Skeletal muscle satellite cell (primary cell): ENCODE measurements around the gene C16orf96.

ENCODE experiments used
- H3K27me3 ChIP-seq: 2 replicates; pipeline ENCODE4 v1.7.0; 2013; ENCODE audit warnings: low read length; ENCODE audit not compliant: control insufficient read depth, insufficient read depth
- H3K36me3 ChIP-seq: 2 replicates; pipeline ENCODE4 v1.7.0; 2013; ENCODE audit warnings: mild to moderate bottlenecking, control low read depth, low read length; ENCODE audit not compliant: insufficient read depth
- H3K4me1 ChIP-seq: 2 replicates; pipeline ENCODE4 v1.7.0; 2013; ENCODE audit warnings: low read length; ENCODE audit not compliant: control insufficient read depth, insufficient read depth
- H3K4me2 ChIP-seq: 2 replicates; pipeline ENCODE4 v1.7.0; 2013; ENCODE audit warnings: mild to moderate bottlenecking, low read length
- H3K4me3 ChIP-seq: 2 replicates; pipeline ENCODE4 v1.7.0; 2013; ENCODE audit warnings: low read length
- H3K9ac ChIP-seq: 2 replicates; pipeline ENCODE4 v1.7.0; 2013; ENCODE audit warnings: mild to moderate bottlenecking, low read depth, low read length, moderate library complexity
- H3K9me3 ChIP-seq: replicated peaks from 2 replicates; pipeline ENCODE4 v1.7.0; 2013; ENCODE audit warnings: mild to moderate bottlenecking, control low read depth, low read length

C16orf96 gene

DNA sequence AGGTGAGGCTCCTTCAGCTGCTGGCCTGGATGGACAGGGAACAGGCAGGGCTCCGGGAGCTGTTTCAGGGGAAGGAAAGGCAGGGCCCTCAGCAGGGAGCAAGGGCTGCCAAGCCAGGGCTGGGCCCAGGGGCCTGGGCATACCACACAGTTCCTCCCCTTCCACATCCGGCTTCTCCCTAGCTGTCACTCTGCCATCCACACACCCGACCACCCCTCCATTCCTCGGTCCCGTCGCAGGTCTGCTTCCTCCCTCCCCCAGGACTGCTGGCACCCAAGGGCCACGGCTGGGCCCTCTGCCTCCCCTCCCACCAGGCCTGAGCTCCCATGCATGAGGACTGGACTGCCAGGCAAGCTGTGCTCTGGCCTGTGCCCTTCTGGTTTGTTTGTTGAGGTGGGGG, 41.5 kb upstream of the C16orf96 start:
- H3K9ac ChIP-seq, result no peak overlapping the region
- no peak overlapping the region for H3K4me2 ChIP-seq
- H3K27me3 ChIP-seq, result no peaks in the 10 kb centered on the region
- H3K9me3 ChIP-seq, result no peaks in the 10 kb centered on the region
- no peaks in the 10 kb centered on the region for H3K4me1 ChIP-seq
- H3K36me3 ChIP-seq, result peaks cover 27% of the 10 kb centered on the region
- H3K4me3 ChIP-seq, result no peak overlapping the region

DNA sequence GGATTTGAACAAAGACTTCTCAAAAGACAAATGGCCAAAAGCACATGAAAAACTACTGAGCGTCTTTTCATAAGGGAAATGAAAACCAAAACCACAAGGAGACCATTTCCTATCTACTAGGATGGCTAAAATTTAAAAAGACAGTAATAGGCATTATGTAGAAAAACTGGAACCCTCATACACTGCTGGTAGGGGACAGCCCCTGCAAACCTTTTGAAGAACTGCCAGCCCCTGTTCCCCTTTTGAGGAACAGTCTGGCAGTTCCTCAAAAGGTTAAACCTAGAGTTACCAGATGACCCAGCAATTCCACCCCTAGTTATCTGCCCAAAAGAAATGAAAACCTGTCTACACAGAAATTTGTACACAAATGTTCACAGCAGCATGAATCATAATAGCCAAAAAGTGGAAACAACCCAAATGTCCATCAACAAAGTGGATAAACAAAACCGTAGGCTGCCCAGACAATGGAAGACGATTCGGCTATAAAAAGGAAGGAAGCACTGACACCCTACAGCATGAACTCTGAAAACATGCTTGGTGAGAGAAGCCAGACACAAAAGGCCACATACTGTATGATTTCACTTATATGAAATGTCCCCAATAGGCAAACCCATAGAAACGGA, 40.4 kb upstream of the C16orf96 start:
- Histone ChIP-seq H3K36me3 (peaks cover 20% of the 10 kb centered on the region), H3K9me3 (no peaks in the 10 kb centered on the region), H3K9ac (no peak overlapping the region), H3K4me1 (no peaks in the 10 kb centered on the region), H3K4me3 (no peak overlapping the region), H3K27me3 (no peaks in the 10 kb centered on the region), H3K4me2 (no peak overlapping the region)

- Histone ChIP-seq H3K36me3 (no peaks in the 10 kb centered on the region), H3K9ac (no peak overlapping the region), H3K4me1 (no peaks in the 10 kb centered on the region)
Observed at GRCh38 chr16:4517812-4518680, 38.1 kb upstream of the C16orf96 start.

DNA sequence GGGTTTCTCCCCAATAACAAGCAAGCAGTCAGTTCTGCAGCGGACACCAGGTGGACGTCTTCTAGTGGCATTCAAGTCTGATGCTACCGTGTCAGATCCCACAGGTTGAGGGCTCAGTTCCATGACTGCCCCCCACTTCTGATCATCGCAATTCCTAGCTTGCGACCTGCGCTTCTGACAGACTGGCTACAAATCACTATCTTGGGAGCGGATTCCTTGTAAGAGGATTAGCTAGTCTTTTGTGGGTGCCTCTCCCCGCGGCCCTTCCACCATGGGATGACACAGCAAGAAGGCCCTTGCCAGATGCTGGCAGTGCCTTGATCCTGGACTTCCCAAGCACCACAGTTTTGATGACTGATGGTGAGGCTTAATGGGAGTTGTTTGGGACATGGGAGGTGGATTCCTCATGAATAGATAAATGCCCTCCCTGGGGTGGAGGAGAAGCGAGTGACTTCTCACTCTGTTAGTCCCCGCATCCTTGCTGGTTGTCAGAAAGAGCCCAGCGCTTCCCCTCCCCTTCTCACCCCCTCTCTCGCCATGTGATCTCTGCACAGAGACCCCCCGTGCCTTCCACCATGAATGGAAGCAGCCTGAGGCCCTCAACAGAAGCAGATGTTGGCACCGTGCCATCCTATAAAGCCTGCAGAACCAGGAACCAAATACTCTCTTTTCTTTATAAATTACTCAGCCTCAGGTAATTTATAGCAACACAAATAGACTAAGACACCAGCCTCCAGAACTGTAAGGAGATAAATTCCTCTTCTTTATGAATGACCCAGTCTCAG, 36.7 kb upstream of the C16orf96 start:
- no peak overlapping the region for H3K4me3 ChIP-seq
- H3K4me1 ChIP-seq, result no peaks in the 10 kb centered on the region
- H3K4me2 ChIP-seq, result no peak overlapping the region
- H3K9ac ChIP-seq, result no peak overlapping the region
- no peaks in the 10 kb centered on the region for H3K9me3 ChIP-seq
- H3K36me3 ChIP-seq, result no peaks in the 10 kb centered on the region
- no peaks in the 10 kb centered on the region for H3K27me3 ChIP-seq

More at GRCh38 chr16:4517812-4518680, 38.1 kb upstream of the C16orf96 start:
- Histone ChIP-seq H3K9me3 (no peaks in the 10 kb centered on the region), H3K27me3 (no peaks in the 10 kb centered on the region), H3K4me3 (no peak overlapping the region), H3K4me2 (no peak overlapping the region)

DNA sequence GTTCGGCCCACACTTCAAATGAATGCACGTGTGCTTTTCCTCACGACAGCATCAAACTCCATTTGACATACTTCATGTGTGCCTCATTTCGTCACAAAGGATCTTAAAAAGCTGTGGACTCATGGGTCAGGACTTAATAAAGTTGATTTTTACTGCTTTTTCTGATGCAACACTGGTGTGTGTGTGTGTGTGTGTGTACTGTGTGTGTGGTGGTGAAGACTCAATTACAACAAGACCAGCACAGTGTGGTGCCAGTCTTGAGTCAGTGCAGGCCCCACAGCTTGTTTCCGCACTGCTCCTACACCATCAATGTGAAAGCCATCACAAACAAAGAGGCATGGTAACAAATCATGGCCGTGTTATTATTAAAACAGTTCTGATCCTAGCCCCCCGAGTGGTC, 35.2 kb upstream of the C16orf96 start:
- no peaks in the 10 kb centered on the region for H3K27me3 ChIP-seq
- H3K4me1 ChIP-seq, result no peaks in the 10 kb centered on the region
- H3K4me2 ChIP-seq, result no peak overlapping the region
- no peaks in the 10 kb centered on the region for H3K9me3 ChIP-seq
- H3K4me3 ChIP-seq, result no peak overlapping the region
- H3K9ac ChIP-seq, result no peak overlapping the region
- H3K36me3 ChIP-seq, result no peaks in the 10 kb centered on the region

GRCh38 chr16:4522051-4522581, 34.0 kb upstream of the C16orf96 start:
- H3K9me3 ChIP-seq, result no peaks in the 10 kb centered on the region
- no peak overlapping the region for H3K4me2 ChIP-seq
- H3K4me1 ChIP-seq, result no peaks in the 10 kb centered on the region
- no peaks in the 10 kb centered on the region for H3K27me3 ChIP-seq
- no peak overlapping the region for H3K4me3 ChIP-seq
- H3K9ac ChIP-seq, result no peak overlapping the region
- H3K36me3 ChIP-seq, result no peaks in the 10 kb centered on the region

DNA sequence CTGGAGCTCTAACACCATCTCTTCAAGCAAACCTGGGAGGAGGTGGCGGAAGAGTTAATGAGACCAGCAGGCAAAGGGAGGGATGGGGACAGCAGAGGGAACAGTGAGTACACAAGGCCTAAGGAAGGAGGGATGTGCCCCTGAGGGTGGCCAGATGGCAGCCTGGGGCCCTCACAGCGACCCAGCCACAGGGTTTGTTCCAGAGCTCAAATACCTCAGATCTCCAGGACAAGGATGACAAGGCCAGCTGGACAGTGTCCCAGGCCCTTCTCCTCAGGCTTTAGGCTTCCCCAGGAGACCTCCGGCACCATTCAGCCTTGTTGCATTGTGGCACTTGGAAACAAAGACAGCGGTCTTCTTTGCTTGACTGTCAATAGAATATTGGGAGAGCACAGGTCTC, 32.5 kb upstream of the C16orf96 start:
- H3K9me3 ChIP-seq, result no peaks in the 10 kb centered on the region
- no peak overlapping the region for H3K9ac ChIP-seq
- no peak overlapping the region for H3K4me2 ChIP-seq
- H3K36me3 ChIP-seq, result no peaks in the 10 kb centered on the region
- no peaks in the 10 kb centered on the region for H3K4me1 ChIP-seq
- no peak overlapping the region for H3K4me3 ChIP-seq
- no peaks in the 10 kb centered on the region for H3K27me3 ChIP-seq

DNA sequence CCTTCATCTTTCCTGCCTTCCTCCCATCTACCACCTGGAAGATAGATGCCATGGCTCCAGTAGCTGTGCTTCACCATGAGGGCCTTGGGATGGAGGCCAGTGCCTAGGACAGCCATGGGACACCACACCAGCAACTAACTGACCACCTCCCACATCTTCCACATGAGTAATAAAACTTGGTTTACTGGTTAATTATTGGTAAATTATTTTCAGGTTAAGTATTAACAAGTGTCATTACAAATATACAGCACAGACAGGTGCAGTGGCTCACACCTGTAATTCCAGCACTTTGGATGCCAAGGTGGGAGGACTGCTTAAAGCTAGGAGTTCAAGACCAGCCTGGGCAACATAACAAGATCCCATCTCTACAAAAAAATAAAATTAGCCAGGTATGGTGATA, 31.6 kb upstream of the C16orf96 start:
- Histone ChIP-seq H3K4me3 (no peak overlapping the region), H3K4me1 (no peaks in the 10 kb centered on the region), H3K9me3 (no peaks in the 10 kb centered on the region), H3K4me2 (no peak overlapping the region), H3K27me3 (no peaks in the 10 kb centered on the region), H3K36me3 (no peaks in the 10 kb centered on the region), H3K9ac (no peak overlapping the region)

- H3K4me2 ChIP-seq, result no peak overlapping the region
- no peaks in the 10 kb centered on the region for H3K27me3 ChIP-seq
- H3K9me3 ChIP-seq, result no peaks in the 10 kb centered on the region
- H3K36me3 ChIP-seq, result no peaks in the 10 kb centered on the region
- no peaks in the 10 kb centered on the region for H3K4me1 ChIP-seq
- H3K4me3 ChIP-seq, result no peak overlapping the region
- no peak overlapping the region for H3K9ac ChIP-seq
Observed at GRCh38 chr16:4525069-4525468, 31.1 kb upstream of the C16orf96 start.

- Histone ChIP-seq H3K36me3 (no peaks in the 10 kb centered on the region), H3K9ac (no peak overlapping the region), H3K9me3 (no peaks in the 10 kb centered on the region), H3K4me3 (no peak overlapping the region), H3K4me2 (no peak overlapping the region), H3K4me1 (no peaks in the 10 kb centered on the region), H3K27me3 (no peaks in the 10 kb centered on the region)
Observed at GRCh38 chr16:4525634-4526277, 30.4 kb upstream of the C16orf96 start.
